GM19372 (cell line): ENCODE results near the gene TRAF3IP3.
A peak's percentile ranks its signal among the peaks of the same experiment; 100 is the strongest.

Source experiments
- ATAC-seq: cut with Tn5 transposase; IDR thresholded peaks from one replicate; pipeline ENCODE4 v1.9.1; 2021; ENCODE audit warnings: mild to moderate bottlenecking, low read depth, moderate library complexity; ENCODE audit not compliant: unreplicated experiment

TRAF3IP3 gene

GRCh38 chr1:209766051-209766450 lies 10.2 kb downstream of the TRAF3IP3 start:
- no peak for ATAC-seq

DNA sequence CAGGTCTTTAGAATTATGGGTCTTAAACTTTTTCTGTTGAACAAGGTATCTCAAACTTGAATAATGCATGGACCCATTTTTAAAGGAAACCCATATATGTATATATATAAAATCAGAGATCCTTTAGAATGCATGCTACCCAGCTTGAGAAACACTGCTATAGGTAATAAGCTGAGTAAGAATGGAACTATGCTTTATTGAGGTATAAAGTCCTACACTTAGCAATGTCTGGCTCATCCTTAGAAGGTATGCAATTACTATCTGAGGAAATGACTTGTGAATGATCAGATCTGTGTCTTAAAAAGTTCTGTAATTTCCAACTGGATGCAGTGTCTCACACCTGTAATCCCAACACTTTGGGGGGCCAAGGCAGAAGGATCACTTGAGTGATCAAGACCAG lies 11.2 kb downstream of the TRAF3IP3 start:
- no peak for ATAC-seq

- no peak for ATAC-seq
Observed at GRCh38 chr1:209767706-209768105, 11.9 kb downstream of the TRAF3IP3 start.

GRCh38 chr1:209768354-209768774 lies 12.5 kb downstream of the TRAF3IP3 start:
- peak; percentile 75 for ATAC-seq

- ATAC-seq: peak; percentile 67
Observed at GRCh38 chr1:209769171-209769904, 13.5 kb downstream of the TRAF3IP3 start.

GRCh38 chr1:209769971-209770370 lies 14.1 kb downstream of the TRAF3IP3 start:
- ATAC-seq: no peak

- no peak for ATAC-seq
Observed at GRCh38 chr1:209770636-209771415, 15.0 kb downstream of the TRAF3IP3 start.

- ATAC-seq: no peak
Observed at GRCh38 chr1:209772126-209772525, 16.3 kb downstream of the TRAF3IP3 start.

DNA sequence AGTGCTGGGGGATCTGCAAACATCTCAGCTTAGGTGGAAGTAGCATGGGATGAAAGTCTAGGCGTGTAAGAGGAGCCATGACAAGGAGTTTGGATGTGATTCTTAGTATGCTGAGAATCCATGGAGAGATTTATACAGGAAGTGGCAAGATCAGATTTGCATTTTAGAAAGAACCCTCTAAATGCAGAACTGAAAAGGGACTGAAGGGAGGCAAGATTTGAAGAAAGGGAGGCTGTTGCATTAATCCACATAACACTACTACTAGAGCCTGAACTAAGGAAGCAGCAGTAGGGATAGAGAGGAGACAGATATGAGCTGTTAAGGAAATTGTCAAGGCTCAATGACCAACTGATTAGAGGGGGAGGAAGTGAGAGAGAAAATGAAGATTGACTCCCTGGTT lies 18.7 kb downstream of the TRAF3IP3 start:
- ATAC-seq: no peak

- ATAC-seq: no peak
Observed at GRCh38 chr1:209775678-209776077, 19.8 kb downstream of the TRAF3IP3 start.

DNA sequence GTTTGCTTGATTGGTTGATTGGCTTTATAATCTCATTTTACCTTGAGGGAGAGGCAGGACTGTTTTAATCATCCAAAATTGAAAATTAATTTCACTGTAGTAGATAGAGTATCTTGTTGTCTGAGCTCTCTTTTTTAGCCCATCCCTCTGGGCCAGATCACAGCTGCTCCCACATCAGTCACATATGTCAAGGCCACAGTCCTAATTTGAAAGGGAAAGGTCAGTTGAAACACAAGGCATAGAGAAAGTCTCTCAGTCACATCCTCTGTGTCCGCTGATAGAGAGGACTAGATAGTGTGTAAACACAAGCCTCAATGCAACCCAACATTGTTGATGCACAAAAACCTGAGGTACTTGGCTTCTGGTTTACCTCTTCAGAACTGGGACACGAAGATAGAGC lies 21.7 kb downstream of the TRAF3IP3 start:
- ATAC-seq: no peak

DNA sequence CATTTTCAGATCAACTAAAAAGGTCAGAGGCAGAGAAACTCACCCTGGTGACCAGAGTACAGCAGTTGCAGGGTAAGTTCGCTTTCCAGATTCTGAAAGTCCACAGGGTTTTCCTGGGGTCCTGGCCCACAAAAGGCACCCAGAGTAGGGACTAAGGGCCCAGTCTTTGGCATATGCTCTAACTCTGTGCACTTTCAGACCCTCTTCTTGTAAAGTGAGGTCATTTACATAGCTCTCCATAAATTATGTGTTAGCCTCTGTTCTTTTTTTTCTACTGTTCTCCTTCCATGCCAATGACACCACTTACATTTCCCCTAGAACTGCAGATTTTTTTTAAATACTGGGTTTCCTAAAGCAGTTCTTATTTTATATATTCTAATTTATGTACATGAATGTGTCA lies 22.2 kb downstream of the TRAF3IP3 start:
- no peak for ATAC-seq

GRCh38 chr1:209780268-209780667 lies 24.4 kb downstream of the TRAF3IP3 start:
- ATAC-seq: no peak

GRCh38 chr1:209783386-209783785 lies 27.5 kb downstream of the TRAF3IP3 start:
- ATAC-seq: no peak

- ATAC-seq: peak; percentile 98
Observed at GRCh38 chr1:209784265-209785169, 28.7 kb downstream of the TRAF3IP3 start, which contains the start of gene C1orf74. TSS of gene C1orf74 (minus strand) at chr1:209784559. CDS start at chr1:209783634, 925 bp downstream.

DNA sequence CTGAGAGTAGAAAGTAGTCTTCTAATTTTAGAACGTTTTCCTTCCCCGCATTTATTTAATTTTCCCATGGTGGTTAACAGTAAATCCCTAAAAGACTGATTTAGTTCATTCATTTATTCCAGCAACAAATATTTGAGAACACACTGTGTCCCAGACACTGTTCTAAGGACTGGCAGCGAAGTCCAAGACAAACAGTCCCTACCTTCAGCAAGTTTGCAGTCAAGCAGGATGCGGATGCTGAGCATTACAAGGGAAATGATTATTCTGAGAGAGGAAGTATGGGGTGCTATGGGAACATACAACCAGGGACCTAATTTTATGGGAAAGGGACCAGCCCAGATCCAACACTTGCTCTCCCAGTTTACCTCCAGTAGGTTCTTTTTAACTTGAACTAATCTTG lies 29.7 kb downstream of the TRAF3IP3 start:
- no peak for ATAC-seq

DNA sequence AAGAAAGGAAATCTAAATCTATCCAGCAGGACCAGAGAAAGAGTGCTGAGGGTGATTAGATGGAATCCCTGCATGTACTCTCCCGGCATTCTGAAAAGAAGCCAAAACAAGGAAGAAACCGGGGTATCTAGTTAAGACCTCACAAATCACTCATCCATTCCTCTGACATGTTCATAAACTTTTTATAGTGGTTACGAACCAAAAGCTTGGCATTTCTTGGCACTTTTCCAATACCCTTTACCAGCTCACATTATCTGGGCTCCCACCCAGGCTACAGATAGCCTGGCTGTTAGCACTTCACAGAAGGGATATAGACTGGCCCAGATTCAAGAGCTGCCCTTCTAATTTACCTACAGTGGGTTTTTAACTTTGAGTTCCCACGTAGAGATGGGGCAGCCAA lies 30.3 kb downstream of the TRAF3IP3 start:
- no peak for ATAC-seq

- no peak for ATAC-seq
Observed at GRCh38 chr1:209787551-209787950, 31.7 kb downstream of the TRAF3IP3 start.

DNA sequence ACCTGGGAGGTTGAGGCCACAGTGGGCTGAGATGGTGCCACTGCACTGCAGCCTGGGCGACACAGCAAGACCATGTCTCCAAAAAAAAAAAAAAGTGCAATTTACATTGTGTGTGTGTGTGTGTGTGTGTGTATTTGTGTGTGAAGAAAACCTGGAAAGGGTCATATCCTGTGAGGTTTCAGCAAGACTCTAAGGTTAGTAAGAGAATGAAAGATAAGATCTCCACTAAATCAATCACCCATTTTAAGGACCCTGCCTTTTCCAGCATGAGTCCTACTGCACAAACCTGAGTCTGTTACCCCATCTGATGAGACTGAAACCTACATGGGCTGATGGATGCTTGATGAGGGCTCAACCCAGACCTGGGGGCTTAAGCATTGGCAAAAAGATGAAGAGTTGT lies 33.4 kb downstream of the TRAF3IP3 start:
- no peak for ATAC-seq

DNA sequence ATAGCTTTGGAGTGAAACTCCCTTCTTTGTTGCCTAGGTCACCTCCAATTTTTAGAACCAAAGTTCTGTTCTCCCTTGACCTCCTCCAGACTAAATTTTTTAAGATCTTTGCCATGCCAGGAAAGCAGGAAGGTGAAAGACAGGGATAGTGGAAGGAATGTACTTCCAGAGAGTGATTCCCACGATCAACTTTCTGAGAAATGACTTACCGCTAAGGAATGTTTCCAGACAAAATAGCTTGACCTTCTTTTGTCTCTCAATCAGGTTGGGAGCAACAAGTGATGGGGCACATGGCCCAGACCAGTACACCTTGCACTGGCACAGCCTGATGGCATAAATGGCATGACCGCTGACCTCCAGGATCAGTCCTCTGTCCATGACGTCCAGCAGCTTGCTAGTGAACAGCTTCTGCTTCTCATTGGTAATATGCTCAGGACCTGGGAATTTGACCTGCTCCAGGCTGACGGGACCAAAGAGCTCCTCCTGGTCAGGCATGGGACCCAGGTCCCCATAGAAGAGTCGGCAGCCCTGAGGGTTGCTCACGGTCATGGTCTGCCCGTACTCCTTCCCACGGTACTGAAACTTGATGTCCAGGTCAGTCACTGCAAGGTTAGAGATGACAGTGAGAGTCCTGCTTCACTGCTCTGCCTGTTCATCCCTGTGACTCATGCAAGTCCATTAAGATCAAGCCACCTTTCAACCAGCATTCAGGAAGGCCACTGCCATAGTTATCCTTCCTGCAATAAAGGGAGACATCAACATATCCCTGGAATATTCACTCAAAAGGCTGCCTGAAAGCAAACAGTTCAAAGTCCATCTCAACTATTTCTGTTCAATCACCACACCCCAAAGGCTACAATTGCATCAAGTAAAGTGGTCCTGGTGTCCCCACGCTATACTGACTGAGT lies 34.7 kb downstream of the TRAF3IP3 start:
- ATAC-seq: no peak
